Hepatocyte (in vitro differentiated cells): Measurements from ENCODE around the gene LYSMD2.

ENCODE experiments used
- CTCF ChIP-seq: fragments of 200-600 bp; sonication (generic); IDR thresholded peaks from 2 replicates; pipeline ENCODE4 v1.5.1; 2016; ENCODE audit warnings: antibody characterized with exemption, mild to moderate bottlenecking; ENCODE audit not compliant: poor library complexity
- EZH2 ChIP-seq: fragments of 200-600 bp; sonication (generic); IDR thresholded peaks from 2 replicates; pipeline ENCODE4 v1.6.1; 2016; ENCODE audit warnings: antibody characterized with exemption, mild to moderate bottlenecking, borderline replicate concordance
- EZH2phosphoT487 ChIP-seq: fragments of 200-600 bp; sonication (generic); IDR thresholded peaks from one replicate; pipeline ENCODE4 v1.6.1; 2018; ENCODE audit warnings: antibody characterized with exemption, mild to moderate bottlenecking, low read depth, moderate library complexity; ENCODE audit not compliant: unreplicated experiment, severe bottlenecking

GRCh38 chr15:51736751-51737521 lies 519 bp downstream of the LYSMD2 start:
- no peak for TF ChIP-seq CTCF
- TF ChIP-seq EZH2, result no peak
- TF ChIP-seq EZH2phosphoT487, result no peak
